Esophagus (tissue), 2 donors: Measurements from ENCODE around the gene SUPT3H. TPM values are rescaled to one million over a fixed set of nuclear protein-coding genes. Genes with fewer than 3 reads are reported as not detected.

Experiments used
- H3K27ac ChIP-seq, 2 donors: one replicate each; pipeline ENCODE4 v1.5.1; 2013; ENCODE audit warnings: low read depth in 2 of 2, mild to moderate bottlenecking in 2 of 2, inconsistent platforms in 1 of 2, low read length in 1 of 2, moderate library complexity in 1 of 2
- H3K27me3 ChIP-seq, 2 donors: one replicate each; pipeline ENCODE4 v1.6.1; 2013; ENCODE audit warnings: low read length in 2 of 2, control low read depth in 1 of 2, mild to moderate bottlenecking in 1 of 2; ENCODE audit not compliant: insufficient read depth in 2 of 2, control insufficient read depth in 1 of 2
- H3K36me3 ChIP-seq, 2 donors: one replicate each; pipeline ENCODE4 v1.6.1; 2013; ENCODE audit warnings: low read length in 1 of 2; ENCODE audit not compliant: control insufficient read depth in 2 of 2, insufficient read depth in 2 of 2
- H3K4me1 ChIP-seq, 2 donors: one replicate each; pipeline ENCODE4 v1.6.1; 2013; ENCODE audit warnings: low read length in 1 of 2; ENCODE audit not compliant: control insufficient read depth in 2 of 2, insufficient read depth in 2 of 2
- H3K4me3 ChIP-seq, 2 donors: one replicate each; pipeline ENCODE4 v1.5.1; 2013; ENCODE audit warnings: low read length in 2 of 2, mild to moderate bottlenecking in 2 of 2, low read depth in 1 of 2, moderate library complexity in 1 of 2
- H3K9me3 ChIP-seq, 2 donors: one replicate each; pipeline ENCODE4 v1.6.1; 2013; ENCODE audit warnings: mild to moderate bottlenecking in 2 of 2, low read depth in 1 of 2, low read length in 1 of 2, moderate library complexity in 1 of 2; ENCODE audit not compliant: control insufficient read depth in 2 of 2, insufficient read depth in 1 of 2
- WGBS, 2 donors: extraction: QIAGEN DNeasy Blood & Tissue Kit; methylation state at CpG; one replicate each; pipeline ENCODE4 v1.1.7; 2013; 5-methylcytosine and 5-hydroxymethylcytosine counted together
- polyA plus RNA-seq, 2 donors: library from polyadenylated mRNA; stranded (reverse); fragments of 200-250 nt; gene quantifications; one replicate each; pipeline ENCODE4 v1.2.3, GENCODE V29; 2013
- donor health status: healthy with polysubstance abuse.
- donor health status: Bipolar disorder and iron deficiency.

Gene SUPT3H
- polyA plus RNA-seq, 2 donors: 2.8 to 3.6 TPM

DNA sequence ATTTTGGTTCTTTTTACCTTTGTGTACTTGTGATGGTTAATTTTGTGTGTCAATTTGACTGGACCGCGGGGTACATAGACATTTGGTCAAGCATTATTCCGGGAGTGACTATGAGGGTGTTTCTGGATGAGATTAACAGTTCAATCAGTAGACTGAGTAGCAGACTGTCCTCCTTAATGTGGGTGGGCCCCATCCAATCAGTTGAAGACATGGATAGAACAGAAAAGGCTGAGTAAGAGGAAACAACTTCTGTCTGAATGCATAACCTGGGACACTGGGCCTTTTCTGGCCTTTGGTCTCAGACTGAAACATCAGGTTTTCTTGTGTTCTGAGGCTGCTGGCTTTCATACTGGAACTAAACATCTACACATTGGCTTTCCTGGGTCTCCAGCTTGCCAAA lies 353.1 kb downstream of the SUPT3H start:
- no peaks in the 10 kb centered on the region for H3K4me1 ChIP-seq
- no peak overlapping the region for H3K27ac ChIP-seq
- 98 to 99% methylated on average over 3 of the region's 3 CpGs for WGBS, 2 donors
- no peaks in the 10 kb centered on the region for H3K27me3 ChIP-seq
- H3K4me3 ChIP-seq: no peak overlapping the region
- no peaks in the 10 kb centered on the region for H3K9me3 ChIP-seq
- no peaks in the 10 kb centered on the region for H3K36me3 ChIP-seq

GRCh38 chr6:45021676-45022075 lies 356.1 kb downstream of the SUPT3H start:
- no peaks in the 10 kb centered on the region for H3K4me1 ChIP-seq
- WGBS, 2 donors: 42 to 44% methylated on average over 2 of the region's 2 CpGs
- no peaks in the 10 kb centered on the region for H3K27me3 ChIP-seq
- H3K9me3 ChIP-seq: no peaks in the 10 kb centered on the region
- no peak overlapping the region for H3K4me3 ChIP-seq
- H3K27ac ChIP-seq: no peak overlapping the region
- H3K36me3 ChIP-seq: no peaks in the 10 kb centered on the region

DNA sequence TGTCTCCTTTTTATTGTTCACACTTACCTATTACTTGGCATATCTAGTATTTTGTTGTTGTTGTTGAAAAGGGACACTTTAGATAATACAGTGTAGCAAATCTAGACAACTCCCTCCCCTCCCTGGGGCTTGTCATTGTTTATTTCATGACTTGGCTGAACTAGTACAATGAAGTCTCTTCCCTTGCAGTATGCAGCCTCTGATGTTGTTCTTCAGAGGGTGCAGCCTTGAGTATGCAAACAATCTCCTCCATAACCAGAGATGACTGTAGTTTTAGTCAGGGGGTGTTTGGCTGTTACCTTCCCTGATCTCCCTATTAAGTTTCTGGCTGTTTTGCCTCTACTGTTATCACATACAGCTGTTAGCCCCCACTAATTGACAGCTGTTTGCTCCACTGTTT lies 365.0 kb downstream of the SUPT3H start:
- Histone ChIP-seq H3K4me3 (no peak overlapping the region), H3K4me1 (no peaks in the 10 kb centered on the region), H3K27me3 (no peaks in the 10 kb centered on the region), H3K36me3 (no peaks in the 10 kb centered on the region), H3K9me3 (no peaks in the 10 kb centered on the region), H3K27ac (no peak overlapping the region)

DNA sequence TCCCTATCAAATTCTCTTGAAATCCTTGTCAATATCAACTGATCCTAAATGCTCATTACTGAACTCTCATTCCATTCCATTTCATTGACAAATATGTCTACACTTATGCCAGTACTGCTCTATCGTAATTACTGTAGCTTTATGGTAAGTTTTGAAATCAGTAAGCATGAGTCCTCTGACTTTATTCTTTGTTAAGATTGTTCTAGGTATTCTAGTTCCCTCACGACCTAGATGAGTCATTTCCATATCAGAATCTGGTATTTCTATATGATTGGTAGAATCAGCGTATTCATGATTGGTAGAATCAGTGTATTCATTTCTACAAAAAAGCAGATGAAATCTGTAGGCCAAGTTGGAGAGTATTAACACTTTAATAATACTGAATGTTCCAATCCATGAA lies 368.2 kb downstream of the SUPT3H start:
- H3K36me3 ChIP-seq: no peaks in the 10 kb centered on the region
- no peaks in the 10 kb centered on the region for H3K4me1 ChIP-seq
- no peaks in the 10 kb centered on the region for H3K27me3 ChIP-seq
- no peak overlapping the region for H3K27ac ChIP-seq
- WGBS, 2 donors: 87 to 88% methylated on average over 3 of the region's 3 CpGs
- no peak overlapping the region for H3K4me3 ChIP-seq
- H3K9me3 ChIP-seq: no peaks in the 10 kb centered on the region

DNA sequence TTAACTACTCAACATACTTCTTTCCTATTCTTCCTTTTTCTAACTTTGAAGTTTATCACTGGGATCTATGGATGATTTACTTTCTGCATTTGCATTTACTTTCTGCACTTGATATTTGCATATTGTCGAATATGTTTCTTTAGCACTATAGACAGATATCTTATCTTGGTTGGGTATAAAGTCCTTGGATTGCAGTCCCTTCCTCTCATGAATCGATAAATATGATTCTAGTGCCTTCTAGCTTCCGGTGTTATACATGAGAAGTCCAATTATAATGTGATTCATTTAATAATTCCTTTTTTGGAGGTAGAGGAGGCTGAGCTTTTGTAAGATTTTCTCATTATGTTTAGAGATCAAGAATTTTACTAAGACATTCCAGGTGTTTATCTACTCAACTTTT lies 370.8 kb downstream of the SUPT3H start:
- Histone ChIP-seq H3K27ac (no peak overlapping the region), H3K4me3 (no peak overlapping the region), H3K27me3 (no peaks in the 10 kb centered on the region), H3K4me1 (no peaks in the 10 kb centered on the region), H3K9me3 (no peaks in the 10 kb centered on the region), H3K36me3 (no peaks in the 10 kb centered on the region)
- WGBS, 2 donors: 88 to 93% methylated on average over 3 of the region's 3 CpGs

GRCh38 chr6:45003961-45004360 lies 373.8 kb downstream of the SUPT3H start:
- H3K27me3 ChIP-seq: no peaks in the 10 kb centered on the region
- no peaks in the 10 kb centered on the region for H3K9me3 ChIP-seq
- 44 to 45% methylated on average over 2 of the region's 2 CpGs for WGBS, 2 donors
- H3K4me3 ChIP-seq: no peak overlapping the region
- H3K27ac ChIP-seq: no peak overlapping the region
- no peaks in the 10 kb centered on the region for H3K4me1 ChIP-seq
- no peaks in the 10 kb centered on the region for H3K36me3 ChIP-seq

DNA sequence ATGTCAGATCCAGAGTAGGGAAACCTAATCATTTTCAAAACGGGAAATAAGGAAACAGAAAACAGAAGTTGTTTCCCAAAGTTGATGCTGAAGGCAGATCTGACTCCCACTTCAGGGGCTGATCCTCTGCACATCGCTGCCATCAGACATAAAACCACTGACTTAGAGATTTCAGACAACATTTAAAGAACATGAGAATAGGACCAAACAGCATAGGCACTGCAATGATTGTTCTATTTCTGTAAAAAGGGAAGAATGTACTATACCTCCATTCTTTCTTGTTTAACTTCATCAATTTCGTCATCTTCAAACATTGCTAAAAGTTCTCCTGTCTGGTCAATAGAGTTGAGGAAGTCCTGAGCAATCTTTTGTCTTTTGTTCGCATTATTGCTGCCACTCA lies 374.3 kb downstream of the SUPT3H start:
- Histone ChIP-seq H3K9me3 (no peaks in the 10 kb centered on the region), H3K36me3 (no peaks in the 10 kb centered on the region), H3K27me3 (no peaks in the 10 kb centered on the region), H3K4me3 (no peak overlapping the region), H3K27ac (no peak overlapping the region), H3K4me1 (no peaks in the 10 kb centered on the region)
- 81% methylated on average over 4 of the region's 4 CpGs for WGBS, 2 donors

- Histone ChIP-seq H3K9me3 (no peaks in the 10 kb centered on the region), H3K4me3 (no peak overlapping the region), H3K27ac (no peak overlapping the region)
Measured at GRCh38 chr6:45002390-45003105, 375.2 kb downstream of the SUPT3H start.

DNA sequence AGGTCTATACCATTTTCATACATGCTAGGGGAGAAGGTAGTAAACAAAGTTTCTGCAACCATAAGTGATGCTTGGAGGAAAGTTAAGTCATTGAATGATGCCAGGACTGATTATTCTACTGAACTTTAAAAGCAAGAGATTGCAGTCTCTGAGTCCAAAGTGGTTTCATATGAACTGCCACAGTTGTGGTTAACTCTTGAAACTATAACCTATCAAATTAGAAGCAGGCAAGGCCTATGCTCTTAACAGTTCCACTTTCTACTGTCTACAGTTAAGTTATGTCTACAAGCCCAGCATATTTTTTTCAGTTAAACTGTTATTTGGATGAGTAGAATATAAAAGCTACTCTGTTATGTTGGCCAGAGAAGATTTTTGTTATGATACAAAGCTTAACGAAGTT lies 376.1 kb downstream of the SUPT3H start:
- Histone ChIP-seq H3K27ac (no peak overlapping the region), H3K36me3 (no peaks in the 10 kb centered on the region), H3K9me3 (no peaks in the 10 kb centered on the region), H3K4me3 (no peak overlapping the region), H3K4me1 (no peaks in the 10 kb centered on the region), H3K27me3 (no peaks in the 10 kb centered on the region)
- 68 to 75% methylated on average over 1 of the region's 1 CpG for WGBS, 2 donors

More at GRCh38 chr6:45002390-45003105, 375.2 kb downstream of the SUPT3H start:
- H3K27me3 ChIP-seq: no peaks in the 10 kb centered on the region
- no peaks in the 10 kb centered on the region for H3K4me1 ChIP-seq
- no peaks in the 10 kb centered on the region for H3K36me3 ChIP-seq

- Histone ChIP-seq H3K4me3 (no peak overlapping the region), H3K27me3 (no peaks in the 10 kb centered on the region), H3K27ac (no peak overlapping the region), H3K4me1 (no peaks in the 10 kb centered on the region), H3K9me3 (no peaks in the 10 kb centered on the region), H3K36me3 (no peaks in the 10 kb centered on the region)
Measured at GRCh38 chr6:45000833-45001232, 376.9 kb downstream of the SUPT3H start.
